Left ventricle myocardium inferior (tissue), 1 donor: Measurements from ENCODE around the gene NUDT21. TPM values are rescaled to one million over a fixed set of nuclear protein-coding genes. Genes with fewer than 3 reads are reported as not detected.
A peak's percentile ranks its signal among the peaks of the same experiment; 100 is the strongest.

Experiments
- DNase-seq: peaks from one replicate; pipeline ENCODE4 v3.0.0-alpha.2; 2020
- H3K27ac ChIP-seq: fragments of 200-600 bp; replicated peaks from 2 replicates; pipeline ENCODE4 v1.8.0; 2021
- H3K27me3 ChIP-seq: fragments of 200-600 bp; 2 replicates; pipeline ENCODE4 v1.8.0; 2021; ENCODE audit warnings: low read depth
- H3K36me3 ChIP-seq: fragments of 200-600 bp; 2 replicates; pipeline ENCODE4 v1.8.0; 2021
- H3K4me1 ChIP-seq: fragments of 200-600 bp; 2 replicates; pipeline ENCODE4 v1.8.0; 2021
- H3K4me3 ChIP-seq: fragments of 200-600 bp; 2 replicates; pipeline ENCODE4 v1.8.0; 2021; ENCODE audit warnings: mild to moderate bottlenecking, moderate library complexity
- H3K9me3 ChIP-seq: fragments of 200-600 bp; replicated peaks from 2 replicates; pipeline ENCODE4 v1.8.0; 2021
- CTCF ChIP-seq: fragments of 200-600 bp; IDR thresholded peaks from 2 replicates; pipeline ENCODE4 v1.8.0; 2021; ENCODE audit warnings: antibody characterized with exemption, mild to moderate bottlenecking, borderline replicate concordance
- intact Hi-C: fragments of 100-400 bp; cut with micrococcal nuclease; formaldehyde crosslinking; loops from one replicate; pipeline ENCODE4 v1.11.0; 2022
- total RNA-seq: library from RNA; stranded (reverse); fragmentation: NEBNext Ultra II Directional; extraction: Animal tissue kit (Norgen Biotek cat#: 25700); gene quantifications from one replicate; pipeline ENCODE4 v1.2.1, GENCODE V29; 2021
- donor health status: DM: no; HTN: yes; CAD: no; lungs with severe emphysema.

The NUDT21 gene
- total RNA-seq, 1 donor from 2014 or later, result 59.5 TPM

DNA sequence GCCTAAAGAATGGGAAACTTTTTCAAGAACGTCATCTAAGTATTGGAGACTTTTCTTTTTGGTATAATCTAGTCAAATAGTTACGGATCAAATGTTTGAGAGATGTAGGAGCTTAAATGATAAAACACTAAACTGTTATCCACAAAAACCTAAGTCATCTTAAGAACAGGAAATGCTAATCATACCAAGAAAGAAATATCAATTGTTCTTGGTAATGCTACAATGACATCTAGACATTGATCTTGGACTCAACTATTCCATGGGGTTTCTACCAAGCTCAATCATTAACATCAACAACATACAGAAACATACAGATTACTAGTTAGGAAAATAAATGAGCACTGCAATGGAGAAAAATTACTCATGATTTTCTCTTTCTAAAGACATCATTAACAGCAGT is 3.8 kb downstream of the NUDT21 start:
- intact Hi-C loops, result no loop called here
- DNase-seq, result no peak
- H3K4me1 ChIP-seq, result peaks cover 44% of the 10 kb centered on the region
- no peak for TF ChIP-seq CTCF
- H3K27ac ChIP-seq, result no peak overlapping the region
- peaks cover 35% of the 10 kb centered on the region for H3K36me3 ChIP-seq
- H3K9me3 ChIP-seq, result no peaks in the 10 kb centered on the region
- H3K4me3 ChIP-seq, result no peak overlapping the region
- H3K27me3 ChIP-seq, result no peaks in the 10 kb centered on the region

DNA sequence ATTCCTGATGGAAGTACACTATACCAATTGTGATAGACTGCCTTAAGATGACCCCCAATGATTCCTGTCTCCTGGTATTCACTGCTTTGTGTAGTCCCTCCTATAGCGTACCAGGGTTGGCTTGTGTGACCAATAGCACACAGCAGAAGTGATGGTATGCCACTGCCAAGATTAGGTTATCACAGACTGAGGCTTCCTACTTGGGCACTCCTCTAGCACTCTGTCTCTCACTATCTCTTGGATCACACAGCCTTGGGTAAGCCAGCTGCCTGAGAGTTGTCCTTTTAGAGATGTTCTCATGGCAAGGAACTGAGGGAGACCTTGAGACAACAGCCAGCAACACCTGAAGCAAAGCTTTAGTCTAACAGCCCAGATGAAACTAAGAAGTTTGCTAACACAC is 13.1 kb downstream of the NUDT21 start:
- H3K4me3 ChIP-seq, result no peak overlapping the region
- H3K4me1 ChIP-seq, result peaks cover 4% of the 10 kb centered on the region
- DNase-seq, result no peak
- H3K27ac ChIP-seq, result no peak overlapping the region
- no peaks in the 10 kb centered on the region for H3K27me3 ChIP-seq
- peaks cover 73% of the 10 kb centered on the region for H3K36me3 ChIP-seq
- no peak for TF ChIP-seq CTCF
- intact Hi-C loops, result no loop called here
- H3K9me3 ChIP-seq, result no peaks in the 10 kb centered on the region

DNA sequence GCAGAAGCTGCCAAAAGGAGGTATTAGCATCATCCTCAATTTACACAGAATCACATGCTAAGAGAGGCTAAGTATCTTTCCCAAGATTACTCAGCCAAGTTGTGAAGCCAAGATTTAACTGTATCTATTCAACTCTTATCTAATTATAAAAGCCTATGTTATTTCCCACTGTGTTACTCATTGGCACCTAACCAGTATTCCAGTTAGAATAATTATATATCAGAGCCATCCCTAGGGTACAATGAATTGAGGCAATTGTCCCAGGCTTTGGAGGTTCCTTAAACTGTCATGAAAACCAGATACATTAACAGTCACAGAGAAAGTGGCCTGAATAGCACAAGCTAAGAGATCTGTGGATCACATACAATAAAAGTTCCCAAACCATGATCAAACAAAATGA is 14.9 kb downstream of the NUDT21 start:
- no peak for DNase-seq
- H3K36me3 ChIP-seq, result peaks cover 72% of the 10 kb centered on the region
- intact Hi-C loops, result no loop called here
- H3K4me3 ChIP-seq, result no peak overlapping the region
- H3K4me1 ChIP-seq, result peaks cover 4% of the 10 kb centered on the region
- no peak overlapping the region for H3K27ac ChIP-seq
- TF ChIP-seq CTCF, result no peak
- no peaks in the 10 kb centered on the region for H3K9me3 ChIP-seq
- H3K27me3 ChIP-seq, result no peaks in the 10 kb centered on the region

DNA sequence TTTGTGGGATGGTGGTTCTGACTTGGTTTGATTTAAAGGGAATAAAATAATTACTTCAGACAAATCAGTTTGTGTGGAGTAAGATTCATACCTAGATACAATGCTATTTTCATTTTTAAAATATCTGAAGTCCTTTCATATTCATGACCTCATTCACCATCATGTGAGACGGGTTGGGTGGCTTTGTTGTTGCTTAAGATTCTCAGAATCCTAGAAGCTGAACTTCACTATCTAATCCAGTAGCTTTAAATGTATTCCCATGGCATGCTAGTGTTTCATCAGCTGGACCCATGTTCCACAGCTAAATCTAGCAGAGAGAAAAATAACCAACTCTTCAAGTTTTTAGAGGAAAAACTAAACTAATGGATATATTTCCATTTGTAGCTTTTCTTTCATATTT is 23.0 kb downstream of the NUDT21 start:
- H3K4me1 ChIP-seq, result peaks cover 25% of the 10 kb centered on the region
- TF ChIP-seq CTCF, result no peak
- no peak overlapping the region for H3K4me3 ChIP-seq
- peaks cover 31% of the 10 kb centered on the region for H3K36me3 ChIP-seq
- H3K27me3 ChIP-seq, result no peaks in the 10 kb centered on the region
- no peaks in the 10 kb centered on the region for H3K9me3 ChIP-seq
- intact Hi-C loops, result no loop called here
- DNase-seq, result no peak
- H3K27ac ChIP-seq, result no peak overlapping the region

DNA sequence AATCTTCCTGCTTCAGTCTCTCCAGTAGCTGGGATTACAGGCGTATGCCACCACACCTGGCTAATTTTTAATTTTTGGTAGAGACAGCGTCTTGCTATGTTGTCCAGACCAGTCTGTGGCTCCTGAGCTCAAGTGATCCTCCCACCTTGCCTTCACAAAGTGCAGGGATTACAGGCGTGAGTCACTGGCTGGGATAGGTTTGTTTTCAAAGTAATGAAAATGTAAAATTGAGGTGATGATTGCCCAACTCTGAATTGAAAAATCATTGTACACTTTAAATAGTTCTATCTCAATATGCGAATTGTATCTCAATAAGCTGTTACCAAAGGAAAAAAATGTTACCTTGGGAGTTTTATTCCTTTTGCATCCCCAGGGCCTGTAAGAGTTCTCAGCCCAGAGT is 24.5 kb downstream of the NUDT21 start:
- no peak for TF ChIP-seq CTCF
- intact Hi-C loops, result no loop called here

GRCh38 chr16:56425439-56425832 is 25.7 kb downstream of the NUDT21 start, which contains the start of gene AMFR:
AMFR (minus strand) TSS chr16:56425545; CDS start chr16:56425327, 218 bp downstream.
- H3K4me1 ChIP-seq, result peaks cover 44% of the 10 kb centered on the region
- H3K27me3 ChIP-seq, result no peaks in the 10 kb centered on the region
- peaks cover 6% of the 10 kb centered on the region for H3K36me3 ChIP-seq
- peak; percentile 72 for TF ChIP-seq CTCF
- peak within 1 kb of the TSS; percentile 89 for H3K27ac ChIP-seq
- intact Hi-C loops, result no loop called here
- H3K4me3 ChIP-seq, result peak within 1 kb of the TSS; percentile 93
- H3K9me3 ChIP-seq, result no peaks in the 10 kb centered on the region
- peak; percentile 73 for DNase-seq

More for the DNA sequence above, 24.5 kb downstream of the NUDT21 start:
- peaks cover 16% of the 10 kb centered on the region for H3K36me3 ChIP-seq
- H3K4me1 ChIP-seq, result peaks cover 40% of the 10 kb centered on the region
- no peak for DNase-seq
- H3K27me3 ChIP-seq, result no peaks in the 10 kb centered on the region
- peak overlapping the region; percentile 88 for H3K27ac ChIP-seq
- no peaks in the 10 kb centered on the region for H3K9me3 ChIP-seq
- no peak overlapping the region for H3K4me3 ChIP-seq
